GM19193 (cell line): ENCODE data around the gene ACY1.

ENCODE experiments used
- POLR2A ChIP-seq: IDR thresholded peaks from 4 replicates; pipeline ENCODE4 v1.6.1; 2011; ENCODE audit not compliant: insufficient read depth, insufficient read length; ENCODE audit errors: extremely low read depth

Gene ACY1

DNA sequence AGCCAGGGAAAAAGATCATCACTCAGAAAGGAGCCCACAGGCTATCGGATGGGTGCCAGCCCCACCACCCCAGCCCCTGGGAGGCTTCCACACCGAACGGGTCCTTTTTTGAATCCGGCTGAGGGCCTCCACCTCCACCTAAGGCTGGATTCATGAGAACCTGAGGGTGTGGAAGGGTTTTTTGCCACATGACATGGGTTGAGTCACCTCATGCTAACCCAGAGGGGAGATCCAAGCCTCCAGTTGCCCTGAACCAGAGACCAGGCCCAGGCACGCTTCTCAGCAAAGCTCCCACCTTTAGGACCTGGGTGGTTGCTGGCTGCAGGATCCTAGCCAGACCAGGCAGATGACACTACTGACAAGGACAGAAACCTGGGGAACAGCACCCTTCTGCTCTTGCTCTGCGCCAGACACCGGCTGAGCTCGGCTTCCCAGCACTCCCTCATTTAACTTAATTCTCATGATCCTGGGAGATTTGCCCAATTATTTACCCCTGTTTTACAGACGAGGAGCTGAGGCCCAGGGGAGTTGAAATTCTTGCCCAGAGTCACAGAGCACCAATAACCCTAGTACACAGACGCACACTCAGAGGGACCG is 47.5 kb downstream of the ACY1 start:
- no peak for TF ChIP-seq POLR2A

DNA sequence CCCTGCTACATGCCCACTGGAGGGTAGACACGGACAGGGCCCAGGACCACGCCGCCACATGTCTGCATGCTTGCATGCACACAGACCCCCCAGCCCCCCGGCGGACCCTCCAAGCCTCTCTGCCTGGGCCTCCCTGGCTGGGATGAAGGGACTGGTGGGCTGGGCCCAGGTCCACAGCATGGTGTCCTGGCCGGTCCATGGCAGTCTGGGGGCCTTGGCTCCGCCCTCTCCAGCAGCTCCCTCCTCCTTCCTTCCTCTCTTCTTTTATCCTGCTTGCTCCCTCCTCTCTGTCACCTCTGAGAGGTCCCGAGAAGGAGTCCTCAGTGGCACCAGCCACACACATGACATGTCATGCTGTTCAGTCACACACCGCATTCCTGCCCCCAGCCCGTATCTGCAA is 48.6 kb downstream of the ACY1 start:
- no peak for TF ChIP-seq POLR2A

DNA sequence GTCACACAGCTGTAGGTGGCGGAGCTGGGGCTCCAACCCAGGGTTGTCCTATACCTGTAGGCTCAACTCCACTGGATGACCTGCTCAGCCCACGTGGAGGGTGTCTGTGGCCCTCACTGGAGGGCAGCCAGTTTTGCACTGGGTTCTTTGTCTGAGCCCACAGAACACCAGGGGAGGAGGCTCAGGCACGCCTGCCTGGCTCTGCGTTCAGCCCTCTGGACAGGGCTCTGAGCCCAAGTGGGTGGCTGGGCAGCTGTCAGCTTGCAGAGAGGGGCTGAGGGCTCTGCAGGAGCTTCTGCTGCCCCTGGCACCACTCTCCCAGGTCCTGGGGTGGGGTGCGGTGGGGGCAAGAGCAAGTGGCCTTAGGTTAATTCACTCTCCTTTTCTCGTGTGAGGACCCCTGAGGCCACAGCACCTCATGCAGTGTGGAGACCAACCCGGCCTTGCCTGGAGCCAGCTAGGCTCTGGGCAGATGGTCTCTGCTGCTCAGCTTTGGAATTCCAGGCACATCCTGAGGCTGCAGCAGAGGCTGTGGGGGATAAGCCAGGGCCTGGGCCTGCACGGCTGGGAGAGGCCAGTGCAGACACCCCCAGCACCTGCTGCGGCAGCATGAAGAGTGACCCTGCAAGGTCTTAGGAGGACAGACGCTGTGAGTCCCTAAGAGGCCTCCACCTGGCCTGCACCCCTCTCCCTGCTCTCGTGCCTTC is 49.5 kb downstream of the ACY1 start:
- TF ChIP-seq POLR2A = no peak

DNA sequence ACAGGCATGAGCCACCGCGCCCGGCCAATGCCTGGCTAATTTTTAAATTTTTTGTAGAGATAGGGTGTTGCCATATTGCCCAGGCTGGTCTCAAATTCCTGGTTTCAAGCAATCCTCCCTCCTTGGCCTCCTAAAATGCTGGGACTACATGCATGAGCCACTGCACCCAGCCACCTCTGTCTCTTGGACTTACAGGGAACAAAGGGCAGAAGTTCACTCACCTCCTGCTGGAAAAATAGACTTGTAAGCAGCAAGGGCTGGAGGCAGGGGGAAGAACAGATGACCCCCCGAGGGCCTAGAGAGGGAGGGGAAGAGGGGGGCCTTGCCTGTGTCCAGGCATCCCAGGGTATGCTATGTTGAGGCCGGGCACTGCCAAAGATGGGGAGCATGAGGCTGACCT is 50.9 kb downstream of the ACY1 start:
- TF ChIP-seq POLR2A = no peak

DNA sequence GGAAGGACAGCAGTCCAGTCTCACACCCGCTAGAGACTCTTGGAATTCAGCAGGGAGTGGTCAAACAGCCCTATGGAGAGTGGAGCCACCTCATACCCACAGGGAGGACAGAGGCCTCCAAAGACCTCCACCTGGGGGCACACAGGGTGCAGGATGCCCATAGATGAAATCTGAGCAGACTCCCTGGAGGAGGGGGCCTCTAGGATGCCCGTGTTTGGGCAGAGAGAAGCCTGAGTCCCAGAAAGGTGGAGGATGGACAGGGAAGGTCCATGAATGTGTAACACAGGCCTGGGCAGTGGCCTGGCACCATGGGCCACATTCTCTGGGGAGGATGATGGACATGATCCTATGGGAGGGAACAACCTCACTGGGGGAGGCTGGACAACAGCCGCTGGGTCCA is 51.3 kb downstream of the ACY1 start:
- no peak for TF ChIP-seq POLR2A

DNA sequence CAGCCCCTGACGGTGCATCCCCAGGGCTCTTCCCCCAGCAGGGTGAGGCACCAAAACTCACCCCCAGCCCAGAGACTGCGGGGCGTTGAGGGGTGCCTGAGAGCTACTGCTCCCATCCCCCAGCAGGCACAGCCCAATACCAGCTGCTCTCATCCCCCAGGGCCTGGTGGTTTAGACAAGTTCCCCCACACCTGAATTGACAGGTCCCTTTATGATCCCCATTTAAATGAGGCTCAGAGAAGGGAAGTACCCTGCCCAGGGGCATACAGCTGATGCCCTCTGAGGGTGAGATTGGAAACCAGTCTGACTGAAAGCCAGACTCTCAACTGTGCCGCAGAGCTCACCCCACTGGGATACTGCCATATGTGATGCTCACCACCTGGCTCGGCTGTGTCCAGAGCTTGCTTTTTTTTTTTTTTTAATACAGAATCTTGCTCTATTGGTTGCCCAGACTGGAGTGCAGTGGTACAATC is 52.9 kb downstream of the ACY1 start:
- TF ChIP-seq POLR2A = no peak

DNA sequence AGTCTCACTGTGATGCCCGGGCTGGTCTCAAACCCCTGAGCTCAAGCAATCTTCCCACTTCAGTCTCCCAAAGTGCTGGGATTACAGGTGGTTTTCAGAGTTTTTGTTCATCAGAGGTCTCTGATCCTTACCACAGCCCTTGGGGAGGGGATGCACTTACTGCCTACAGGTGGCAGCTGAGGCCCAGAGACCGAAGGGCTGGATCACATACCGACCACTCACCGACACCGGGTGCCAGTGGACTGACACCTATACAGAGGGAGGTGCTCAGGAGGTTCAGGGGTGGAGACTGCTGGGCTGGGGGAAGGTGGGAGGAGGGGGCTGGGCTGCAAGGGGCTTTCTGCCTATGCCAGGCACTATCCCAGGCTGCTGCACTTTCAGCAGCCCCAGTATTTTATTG is 53.5 kb downstream of the ACY1 start:
- no peak for TF ChIP-seq POLR2A

DNA sequence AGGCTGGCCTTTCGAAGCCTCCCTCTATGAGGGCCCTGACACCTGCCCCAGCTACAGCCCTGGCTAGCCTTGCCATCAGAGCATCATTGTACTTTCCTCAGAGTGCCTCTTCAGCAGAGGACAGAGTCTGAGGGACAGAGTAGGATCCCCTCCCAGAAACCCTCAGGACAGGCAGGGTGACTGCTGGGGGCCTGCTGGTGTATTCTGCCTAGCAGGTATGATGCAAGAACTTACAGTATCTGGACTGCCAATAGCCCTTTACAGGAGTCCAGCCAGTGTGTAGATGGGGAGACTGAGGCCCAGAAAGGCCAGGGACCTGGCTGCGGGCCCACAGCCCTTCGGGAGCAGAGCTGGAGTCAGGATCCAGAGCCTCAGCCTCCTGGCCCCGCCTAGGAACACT is 54.0 kb downstream of the ACY1 start:
- TF ChIP-seq POLR2A = no peak

DNA sequence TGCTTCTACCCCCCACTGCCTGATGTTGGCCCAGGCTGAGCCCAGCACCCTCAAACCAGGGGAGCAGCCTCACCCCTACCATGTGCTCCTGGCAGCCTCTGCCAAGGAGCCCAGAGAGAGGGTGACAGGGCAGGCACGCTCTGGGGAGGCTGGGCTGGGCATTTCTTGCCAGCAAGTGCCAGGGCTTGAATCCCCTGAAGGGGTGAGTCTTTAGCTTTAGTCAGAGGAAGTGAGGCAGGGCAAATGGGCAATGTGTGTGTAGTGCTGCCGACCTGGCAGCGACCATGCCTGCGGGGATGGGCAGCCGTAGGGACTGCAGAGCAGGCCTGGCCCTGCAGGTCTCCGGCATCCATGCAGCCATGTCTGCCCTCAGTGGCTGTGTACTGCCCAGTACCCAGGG is 54.9 kb downstream of the ACY1 start:
- no peak for TF ChIP-seq POLR2A
